Vagina (tissue), 2 donors: ENCODE data around the gene RABL6.
A peak's percentile ranks its signal among the peaks of the same experiment; 100 is the strongest.
"Not testable (repeated sequence)": the region's sequence is repeated elsewhere in the genome, so short reads cannot be mapped to it uniquely, and the experiment has no call there.

ENCODE experiments used
- POLR2A ChIP-seq, 2 donors: fragments of 450-650 bp; IDR thresholded peaks; one replicate each; pipeline ENCODE4 v1.6.1; 2017; ENCODE audit warnings: antibody characterized with exemption in 2 of 2, mild to moderate bottlenecking in 2 of 2, moderate library complexity in 2 of 2
- TF ChIP-seq, protein P1 (sequence below), 3 experiments: fragments of 450-650 bp in 2 of 3; fragments of 200-600 bp in 1 of 3; sonication (generic) in 1 of 3; IDR thresholded peaks; one replicate each; pipeline ENCODE4 v1.5.1; 2017 to 2019; ENCODE audit warnings: antibody characterized with exemption in 3 of 3, mild to moderate bottlenecking in 2 of 3, moderate library complexity in 2 of 3

DNA sequence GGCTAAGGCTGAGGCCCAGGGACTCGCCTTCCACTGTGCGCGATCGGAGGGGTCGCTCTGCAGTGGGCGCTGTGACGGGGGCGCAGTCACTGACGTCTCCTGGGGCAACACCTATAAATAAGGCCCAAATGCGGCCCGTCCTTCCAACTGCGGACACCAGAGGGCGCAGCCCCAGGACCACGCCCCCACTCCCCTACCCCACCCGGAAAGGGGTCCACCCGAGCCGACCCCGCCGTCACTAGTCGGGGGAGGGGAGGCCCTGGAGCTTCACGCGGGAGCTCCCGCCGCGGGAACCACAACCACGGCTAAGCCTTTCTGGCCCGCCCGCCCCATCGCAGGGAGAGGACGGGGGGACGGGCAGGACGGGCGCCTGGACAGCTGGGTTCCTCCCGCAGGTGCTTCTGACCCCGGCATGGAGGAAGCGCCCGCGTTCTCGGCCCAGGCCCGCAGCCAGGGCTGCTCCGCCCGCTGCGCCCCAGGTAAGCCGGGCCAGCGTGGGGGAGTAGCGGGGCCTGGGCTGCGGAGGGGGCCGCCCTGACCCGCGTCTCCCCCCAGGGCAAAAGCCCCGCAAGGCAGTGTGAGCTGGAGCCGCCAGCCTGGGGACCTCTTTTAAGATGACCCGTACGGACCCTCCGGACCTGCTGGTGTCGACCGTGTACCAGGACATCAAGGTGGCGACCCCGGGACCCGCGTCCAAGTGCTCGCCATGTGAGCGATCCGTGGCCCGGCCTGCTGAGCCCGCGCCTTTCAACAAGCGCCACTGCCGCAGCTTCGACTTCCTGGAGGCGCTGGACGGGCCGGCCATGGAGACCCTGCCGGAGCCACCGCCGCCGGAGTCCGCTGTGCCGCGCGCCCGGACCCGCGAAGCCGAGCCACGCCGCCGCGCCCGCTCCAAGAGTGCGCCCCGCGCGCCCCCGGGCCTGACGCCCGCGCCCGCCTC is 36.3 kb downstream of the RABL6 start:
- TF ChIP-seq, protein P1, sequence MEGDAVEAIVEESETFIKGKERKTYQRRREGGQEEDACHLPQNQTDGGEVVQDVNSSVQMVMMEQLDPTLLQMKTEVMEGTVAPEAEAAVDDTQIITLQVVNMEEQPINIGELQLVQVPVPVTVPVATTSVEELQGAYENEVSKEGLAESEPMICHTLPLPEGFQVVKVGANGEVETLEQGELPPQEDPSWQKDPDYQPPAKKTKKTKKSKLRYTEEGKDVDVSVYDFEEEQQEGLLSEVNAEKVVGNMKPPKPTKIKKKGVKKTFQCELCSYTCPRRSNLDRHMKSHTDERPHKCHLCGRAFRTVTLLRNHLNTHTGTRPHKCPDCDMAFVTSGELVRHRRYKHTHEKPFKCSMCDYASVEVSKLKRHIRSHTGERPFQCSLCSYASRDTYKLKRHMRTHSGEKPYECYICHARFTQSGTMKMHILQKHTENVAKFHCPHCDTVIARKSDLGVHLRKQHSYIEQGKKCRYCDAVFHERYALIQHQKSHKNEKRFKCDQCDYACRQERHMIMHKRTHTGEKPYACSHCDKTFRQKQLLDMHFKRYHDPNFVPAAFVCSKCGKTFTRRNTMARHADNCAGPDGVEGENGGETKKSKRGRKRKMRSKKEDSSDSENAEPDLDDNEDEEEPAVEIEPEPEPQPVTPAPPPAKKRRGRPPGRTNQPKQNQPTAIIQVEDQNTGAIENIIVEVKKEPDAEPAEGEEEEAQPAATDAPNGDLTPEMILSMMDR (IDR thresholded peaks at IDR 0.05) = peak in 2 of 3 experiments; percentile 47 to 49
- TF ChIP-seq POLR2A (IDR thresholded peaks at IDR 0.05) = not testable (repeated sequence)
